Gastroesophageal sphincter (tissue), 4 donors: Measurements from ENCODE around the gene EXO5. TPM values are rescaled to one million over a fixed set of nuclear protein-coding genes. Genes with fewer than 3 reads are reported as not detected.
A peak's percentile ranks its signal among the peaks of the same experiment; 100 is the strongest.

Experiments
- ATAC-seq: fragments of 150-250 bp; one replicate; pipeline ENCODE4 v1.9.1; 2016; ENCODE audit warnings: mild to moderate bottlenecking, moderate library complexity
- H3K27ac ChIP-seq, 4 donors: fragments of 200-600 bp; sonication (generic) in 3 of 4; 1 replicate in 3 of 4; 2 replicates in 1 of 4; pipeline ENCODE4 v1.5.1; 2016 to 2019
- H3K27me3 ChIP-seq: fragments of 200-600 bp; sonication (generic); one replicate; pipeline ENCODE4 v1.5.1; 2019
- H3K36me3 ChIP-seq, 2 donors: fragments of 200-600 bp; sonication (generic); one replicate each; pipeline ENCODE4 v1.5.1; 2019; ENCODE audit warnings: control low read depth in 1 of 2
- H3K4me1 ChIP-seq, 3 donors: fragments of 200-600 bp; sonication (generic); 1 replicate in 2 of 3; 2 replicates in 1 of 3; pipeline ENCODE4 v1.5.1; 2016 to 2019; ENCODE audit warnings: control low read depth in 2 of 3
- H3K4me3 ChIP-seq, 2 donors: fragments of 200-600 bp; sonication (generic); one replicate each; pipeline ENCODE4 v1.5.1; 2019; ENCODE audit warnings: mild to moderate bottlenecking in 1 of 2, moderate library complexity in 1 of 2
- H3K9me3 ChIP-seq, 3 donors: fragments of 200-600 bp; sonication (generic); one replicate each; pipeline ENCODE4 v1.5.1; 2017 to 2019; ENCODE audit warnings: control low read depth in 2 of 3
- EP300 ChIP-seq: sonication (generic); formaldehyde crosslinking; IDR thresholded peaks from one replicate; pipeline ENCODE4 v1.6.1; 2017; ENCODE audit warnings: antibody characterized with exemption, mild to moderate bottlenecking
- POLR2A ChIP-seq, 2 donors: fragments of 450-650 bp; IDR thresholded peaks; one replicate each; pipeline ENCODE4 v1.6.1; 2017; ENCODE audit warnings: antibody characterized with exemption in 2 of 2, mild to moderate bottlenecking in 2 of 2, moderate library complexity in 1 of 2
- POLR2AphosphoS5 ChIP-seq: sonication (generic); formaldehyde crosslinking; IDR thresholded peaks from one replicate; pipeline ENCODE4 v1.6.1; 2017; ENCODE audit warnings: antibody characterized with exemption
- WGBS, 2 donors: methylation state at CpG; one replicate each; pipeline ENCODE4 v1.1.5; 2018; ENCODE audit warnings: low coverage in 1 of 2; 5-methylcytosine and 5-hydroxymethylcytosine counted together
- total RNA-seq, 4 donors: library from RNA; depleted of rRNA; stranded (reverse); fragments of >200 nt; gene quantifications; one replicate each; pipeline ENCODE4 v1.1.0, GENCODE V29; 2016
- TF ChIP-seq, protein P1 (sequence below), 4 experiments: fragments of 200-600 bp in 2 of 4; fragments of 450-650 bp in 2 of 4; sonication (generic) in 1 of 4; IDR thresholded peaks; one replicate each; pipeline ENCODE4 v1.5.1; 2017 to 2019; ENCODE audit warnings: antibody characterized with exemption in 4 of 4, mild to moderate bottlenecking in 2 of 4, moderate library complexity in 2 of 4

EXO5 gene
- total RNA-seq, 4 donors from 2014 or later: 5.4 to 8.8 (median 8.0) TPM

DNA sequence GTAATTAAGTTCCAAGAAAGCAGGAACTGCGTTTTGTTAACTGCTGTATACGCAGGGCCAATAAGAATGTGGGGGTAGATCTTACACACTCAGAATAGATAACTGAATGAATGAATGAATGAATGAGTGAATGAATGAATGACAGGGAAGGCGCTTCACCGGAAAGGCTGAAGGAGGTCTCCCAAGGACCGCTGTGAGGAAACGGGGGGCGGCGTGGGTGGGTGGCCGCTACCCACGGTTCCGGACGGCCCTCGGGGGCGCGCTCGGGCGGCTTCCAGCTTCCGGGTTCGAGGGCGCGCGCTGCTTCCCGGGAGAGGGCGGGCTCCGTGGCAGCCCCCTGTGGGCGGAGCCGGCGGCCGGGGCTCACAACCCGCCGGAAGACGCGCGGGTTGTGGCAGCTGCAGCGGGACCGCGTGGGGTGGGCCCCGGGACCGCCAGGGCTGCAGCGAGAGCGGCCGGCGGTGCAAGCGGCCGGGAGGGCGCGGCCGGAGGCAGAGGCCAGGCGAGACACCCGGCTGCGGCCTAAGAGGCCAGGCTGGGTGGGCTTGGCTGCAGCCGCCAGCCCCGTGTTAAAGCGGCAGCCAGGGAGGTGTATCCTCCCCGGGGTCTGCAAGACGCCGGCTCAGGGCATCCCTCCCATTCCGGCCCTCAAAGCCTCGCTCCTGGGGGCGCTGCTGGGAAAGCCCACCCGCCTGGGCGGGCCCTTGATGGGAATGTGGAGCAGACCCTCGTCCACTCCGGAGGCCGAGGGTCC is 31.5 kb upstream of the EXO5 start, which contains the start of gene ZFP69:
ZFP69 (plus strand) TSS at position 367 of the 754 bp plus-strand sequence. CDS start 2,072 bp downstream, outside the sequence.
- TF ChIP-seq POLR2AphosphoS5 (no peak), EP300 (no peak), POLR2A (IDR thresholded peaks at IDR 0.05) (peak; percentile 49 to 54)
- TF ChIP-seq, protein P1, sequence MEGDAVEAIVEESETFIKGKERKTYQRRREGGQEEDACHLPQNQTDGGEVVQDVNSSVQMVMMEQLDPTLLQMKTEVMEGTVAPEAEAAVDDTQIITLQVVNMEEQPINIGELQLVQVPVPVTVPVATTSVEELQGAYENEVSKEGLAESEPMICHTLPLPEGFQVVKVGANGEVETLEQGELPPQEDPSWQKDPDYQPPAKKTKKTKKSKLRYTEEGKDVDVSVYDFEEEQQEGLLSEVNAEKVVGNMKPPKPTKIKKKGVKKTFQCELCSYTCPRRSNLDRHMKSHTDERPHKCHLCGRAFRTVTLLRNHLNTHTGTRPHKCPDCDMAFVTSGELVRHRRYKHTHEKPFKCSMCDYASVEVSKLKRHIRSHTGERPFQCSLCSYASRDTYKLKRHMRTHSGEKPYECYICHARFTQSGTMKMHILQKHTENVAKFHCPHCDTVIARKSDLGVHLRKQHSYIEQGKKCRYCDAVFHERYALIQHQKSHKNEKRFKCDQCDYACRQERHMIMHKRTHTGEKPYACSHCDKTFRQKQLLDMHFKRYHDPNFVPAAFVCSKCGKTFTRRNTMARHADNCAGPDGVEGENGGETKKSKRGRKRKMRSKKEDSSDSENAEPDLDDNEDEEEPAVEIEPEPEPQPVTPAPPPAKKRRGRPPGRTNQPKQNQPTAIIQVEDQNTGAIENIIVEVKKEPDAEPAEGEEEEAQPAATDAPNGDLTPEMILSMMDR (IDR thresholded peaks at IDR 0.05): peak in 2 of 4 experiments; percentile 13 to 37
- no peaks in the 10 kb centered on the region for H3K27me3 ChIP-seq
- WGBS, 2 donors: 2% methylated on average over 18 of the region's 65 CpGs; no CpG with 5 or more reads in 1 of the 2 donors
- peak; percentile 90 for ATAC-seq
- peak within 1 kb of the TSS; percentile 7 to 84 (median 76) for H3K27ac ChIP-seq
- H3K4me3 ChIP-seq: peak within 1 kb of the TSS; percentile 55 to 90
- H3K9me3 ChIP-seq: peaks cover 0 to 37% (median 0%) of the 10 kb centered on the region in 3 donors
- H3K36me3 ChIP-seq: peaks cover 0 to 13% of the 10 kb centered on the region in 2 donors
- peaks cover 0 to 16% (median 0%) of the 10 kb centered on the region in 3 donors for H3K4me1 ChIP-seq

DNA sequence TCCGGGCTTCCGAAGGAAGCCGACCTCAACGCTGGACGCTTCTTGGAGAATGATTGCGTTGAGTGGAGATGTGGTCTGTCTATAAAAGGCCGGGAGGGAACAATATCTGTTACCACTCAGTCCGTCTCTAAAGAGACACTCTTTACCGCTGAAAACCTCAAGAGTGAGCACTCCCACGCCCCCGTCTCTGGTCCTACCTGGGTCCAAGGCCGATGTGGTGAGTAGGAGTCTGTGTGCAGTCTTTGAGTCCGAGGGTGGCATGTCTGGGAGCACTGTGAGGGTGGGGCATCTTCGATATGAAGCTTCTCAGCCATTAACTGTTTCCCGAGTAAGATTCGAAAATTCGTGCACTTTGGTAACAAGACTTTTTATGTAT is 30.9 kb upstream of the EXO5 start:
- Histone ChIP-seq H3K27me3 (no peaks in the 10 kb centered on the region), H3K36me3 (peaks cover 0 to 19% of the 10 kb centered on the region in 2 donors), H3K27ac (peak overlapping the region in 3 of 4 donors; percentile 74 to 84 (median 78)), H3K9me3 (peaks cover 0 to 36% (median 0%) of the 10 kb centered on the region in 3 donors), H3K4me3 (peak overlapping the region; percentile 55 to 90), H3K4me1 (peaks cover 0 to 16% (median 0%) of the 10 kb centered on the region in 3 donors)
- ATAC-seq: peak; percentile 31
- TF ChIP-seq, protein P1 (IDR thresholded peaks at IDR 0.05): no peak
- TF ChIP-seq EP300: no peak
- no peak for TF ChIP-seq POLR2A (IDR thresholded peaks at IDR 0.05)
- no peak for TF ChIP-seq POLR2AphosphoS5
- 5% methylated on average over 8 of the region's 17 CpGs; no CpG with 5 or more reads in 1 of the 2 donors for WGBS, 2 donors

DNA sequence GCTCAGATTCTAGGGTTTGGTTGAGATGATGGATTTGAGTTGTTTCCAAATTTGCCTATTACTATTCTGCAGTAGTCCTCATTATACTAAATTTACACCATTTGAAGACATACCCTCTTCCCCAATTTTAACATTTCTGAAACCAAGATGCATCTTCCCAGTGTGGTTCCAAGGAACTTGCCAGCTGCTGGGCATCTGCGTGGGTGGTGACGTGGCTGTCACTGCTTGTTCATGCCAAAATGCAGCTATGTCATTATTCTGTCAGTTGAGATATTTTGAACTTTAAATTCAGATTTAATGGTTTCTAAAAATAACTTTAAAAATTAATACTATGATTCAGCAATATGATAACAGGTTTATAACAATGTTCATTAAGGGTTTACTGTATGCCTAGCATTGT is 30.3 kb upstream of the EXO5 start:
- TF ChIP-seq POLR2AphosphoS5 (no peak), POLR2A (IDR thresholded peaks at IDR 0.05) (no peak), EP300 (no peak)
- TF ChIP-seq, protein P1 (IDR thresholded peaks at IDR 0.05): no peak
- peaks cover 0 to 30% (median 0%) of the 10 kb centered on the region in 3 donors for H3K9me3 ChIP-seq
- peaks cover 0 to 25% of the 10 kb centered on the region in 2 donors for H3K36me3 ChIP-seq
- peak overlapping the region in 2 of 4 donors; percentile 74 to 84 for H3K27ac ChIP-seq
- peak overlapping the region; percentile 55 to 90 for H3K4me3 ChIP-seq
- no peak for ATAC-seq
- no peaks in the 10 kb centered on the region for H3K27me3 ChIP-seq
- WGBS, 2 donors: 36 to 40% methylated on average over 2 of the region's 2 CpGs
- peaks cover 0 to 16% (median 0%) of the 10 kb centered on the region in 3 donors for H3K4me1 ChIP-seq

DNA sequence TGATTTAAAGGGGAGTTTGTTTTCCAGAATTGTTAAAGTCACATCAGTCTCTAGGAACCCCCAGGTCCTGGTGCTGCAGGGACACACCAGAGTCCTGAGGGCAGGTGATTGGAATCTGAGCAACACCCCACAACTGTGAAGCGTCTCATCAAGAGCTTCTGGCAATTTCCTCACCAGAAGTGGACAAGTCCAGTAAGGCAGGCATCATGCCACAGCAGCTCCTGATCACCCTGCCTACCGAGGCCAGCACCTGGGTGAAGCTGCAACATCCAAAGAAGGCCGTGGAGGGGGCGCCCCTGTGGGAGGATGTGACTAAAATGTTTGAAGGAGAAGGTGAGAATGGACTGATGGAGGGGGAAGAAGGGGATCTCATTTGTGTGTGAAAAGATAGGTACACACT is 29.4 kb upstream of the EXO5 start:
- peaks cover 0 to 21% (median 0%) of the 10 kb centered on the region in 3 donors for H3K9me3 ChIP-seq
- no peak overlapping the region for H3K27ac ChIP-seq
- no peak overlapping the region for H3K4me3 ChIP-seq
- H3K4me1 ChIP-seq: peaks cover 0 to 16% (median 0%) of the 10 kb centered on the region in 3 donors
- H3K36me3 ChIP-seq: peaks cover 0 to 34% of the 10 kb centered on the region in 2 donors
- 83% methylated on average over 2 of the region's 4 CpGs; no CpG with 5 or more reads in 1 of the 2 donors for WGBS, 2 donors
- no peak for TF ChIP-seq POLR2A (IDR thresholded peaks at IDR 0.05)
- TF ChIP-seq, protein P1 (IDR thresholded peaks at IDR 0.05): no peak
- no peak for TF ChIP-seq EP300
- TF ChIP-seq POLR2AphosphoS5: no peak
- ATAC-seq: no peak
- no peaks in the 10 kb centered on the region for H3K27me3 ChIP-seq
